Measurements from ENCODE around the gene SRGAP1. TPM values are rescaled to one million over a fixed set of nuclear protein-coding genes. Genes with fewer than 3 reads are reported as not detected.

Gene SRGAP1
- total and polyA plus RNA-seq, 4 donors = 1.8 to 12.4 (median 6.2) TPM

DNA sequence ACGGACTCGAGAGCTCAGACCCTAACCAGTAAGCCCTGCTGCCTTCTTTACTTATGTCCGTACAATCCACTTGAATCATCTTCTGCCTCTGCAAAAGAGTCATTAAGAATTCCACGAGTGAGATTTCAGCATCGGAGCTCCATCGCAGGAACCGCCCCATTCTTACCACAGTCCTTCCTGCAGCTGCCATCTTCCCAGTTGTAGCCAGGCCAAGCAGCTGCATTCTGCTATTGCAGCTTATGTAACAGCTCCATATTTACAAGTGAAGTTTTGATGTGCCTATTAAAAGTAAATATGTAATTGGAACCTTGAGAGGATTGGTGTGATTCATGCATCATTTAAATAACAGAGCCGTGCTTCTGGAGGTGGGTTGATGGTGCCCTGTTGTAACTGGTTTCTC, 220.2 kb downstream of the SRGAP1 start:
- H3K9ac ChIP-seq (ENCODE audit: insufficient read depth in 1 of 2, low read length in 2 of 2) = no peak overlapping the region
- peaks cover 0 to 3% (median 1%) of the 10 kb centered on the region in 4 donors for H3K36me3 ChIP-seq (ENCODE audit: control insufficient read depth in 4 of 4, insufficient read depth in 4 of 4, low read length in 4 of 4)
- H3K27ac ChIP-seq (ENCODE audit: low read depth in 1 of 2, low read length in 1 of 2) = no peak overlapping the region
- no peaks in the 10 kb centered on the region for H3K27me3 ChIP-seq (ENCODE audit: control insufficient read depth in 3 of 3, insufficient read depth in 3 of 3, low read length in 2 of 3)
- H3K9me3 ChIP-seq (ENCODE audit: control insufficient read depth in 4 of 4, insufficient read depth in 3 of 4, low read length in 3 of 4) = no peaks in the 10 kb centered on the region
- no peak overlapping the region for H3K4me3 ChIP-seq
- ATAC-seq (ENCODE audit: insufficient read depth, low FRiP score) = no peak
- WGBS, 2 donors = 88 to 98% methylated on average over 8 of the region's 8 CpGs
- no peaks in the 10 kb centered on the region for H3K4me1 ChIP-seq (ENCODE audit: control insufficient read depth in 5 of 5, insufficient read depth in 5 of 5, low read length in 5 of 5)
- DNase-seq = no peak
- TF ChIP-seq, protein P1, sequence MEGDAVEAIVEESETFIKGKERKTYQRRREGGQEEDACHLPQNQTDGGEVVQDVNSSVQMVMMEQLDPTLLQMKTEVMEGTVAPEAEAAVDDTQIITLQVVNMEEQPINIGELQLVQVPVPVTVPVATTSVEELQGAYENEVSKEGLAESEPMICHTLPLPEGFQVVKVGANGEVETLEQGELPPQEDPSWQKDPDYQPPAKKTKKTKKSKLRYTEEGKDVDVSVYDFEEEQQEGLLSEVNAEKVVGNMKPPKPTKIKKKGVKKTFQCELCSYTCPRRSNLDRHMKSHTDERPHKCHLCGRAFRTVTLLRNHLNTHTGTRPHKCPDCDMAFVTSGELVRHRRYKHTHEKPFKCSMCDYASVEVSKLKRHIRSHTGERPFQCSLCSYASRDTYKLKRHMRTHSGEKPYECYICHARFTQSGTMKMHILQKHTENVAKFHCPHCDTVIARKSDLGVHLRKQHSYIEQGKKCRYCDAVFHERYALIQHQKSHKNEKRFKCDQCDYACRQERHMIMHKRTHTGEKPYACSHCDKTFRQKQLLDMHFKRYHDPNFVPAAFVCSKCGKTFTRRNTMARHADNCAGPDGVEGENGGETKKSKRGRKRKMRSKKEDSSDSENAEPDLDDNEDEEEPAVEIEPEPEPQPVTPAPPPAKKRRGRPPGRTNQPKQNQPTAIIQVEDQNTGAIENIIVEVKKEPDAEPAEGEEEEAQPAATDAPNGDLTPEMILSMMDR (IDR thresholded peaks at IDR 0.05; ENCODE audit: control extremely low read depth, extremely low read depth) = no peak

DNA sequence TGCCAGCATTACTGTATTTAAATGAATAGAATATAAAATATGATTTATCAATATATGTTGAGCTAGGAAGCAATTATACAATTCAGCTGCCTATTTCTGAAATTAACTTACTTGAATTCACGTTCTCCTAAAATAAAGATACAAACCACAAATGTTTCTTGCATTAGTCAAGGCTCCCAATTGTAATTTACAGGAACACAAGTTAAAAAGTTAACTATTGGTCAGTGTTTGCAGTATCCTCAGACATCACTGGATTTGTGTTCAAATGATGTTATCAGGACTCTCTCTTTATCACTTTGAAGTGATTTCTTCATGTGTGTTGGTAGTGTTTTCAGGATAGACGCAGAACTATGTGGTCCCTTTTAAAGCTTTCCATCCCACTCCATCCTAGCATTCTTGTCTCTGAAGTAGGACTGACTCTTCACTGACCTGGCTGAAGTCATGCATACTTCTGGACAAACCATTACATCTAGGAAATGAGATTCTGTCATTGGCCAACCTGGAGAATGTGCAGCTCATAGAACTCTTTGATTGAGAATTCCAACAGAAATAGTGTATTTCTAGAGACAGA, 221.5 kb downstream of the SRGAP1 start:
- Histone ChIP-seq H3K9me3 (ENCODE audit: control insufficient read depth in 4 of 4, insufficient read depth in 3 of 4, low read length in 3 of 4) (no peaks in the 10 kb centered on the region), H3K36me3 (ENCODE audit: control insufficient read depth in 4 of 4, insufficient read depth in 4 of 4, low read length in 4 of 4) (peaks cover 0 to 3% (median 1%) of the 10 kb centered on the region in 4 donors), H3K4me3 (no peak overlapping the region), H3K27me3 (ENCODE audit: control insufficient read depth in 3 of 3, insufficient read depth in 3 of 3, low read length in 2 of 3) (no peaks in the 10 kb centered on the region), H3K27ac (ENCODE audit: low read depth in 1 of 2, low read length in 1 of 2) (no peak overlapping the region), H3K9ac (ENCODE audit: insufficient read depth in 1 of 2, low read length in 2 of 2) (no peak overlapping the region), H3K4me1 (ENCODE audit: control insufficient read depth in 5 of 5, insufficient read depth in 5 of 5, low read length in 5 of 5) (no peaks in the 10 kb centered on the region)
- WGBS, 2 donors = 90 to 93% methylated on average over 2 of the region's 2 CpGs
- ATAC-seq (ENCODE audit: insufficient read depth, low FRiP score) (no peak), DNase-seq (no peak)
- TF ChIP-seq, protein P1 (IDR thresholded peaks at IDR 0.05; ENCODE audit: control extremely low read depth, extremely low read depth) = no peak

DNA sequence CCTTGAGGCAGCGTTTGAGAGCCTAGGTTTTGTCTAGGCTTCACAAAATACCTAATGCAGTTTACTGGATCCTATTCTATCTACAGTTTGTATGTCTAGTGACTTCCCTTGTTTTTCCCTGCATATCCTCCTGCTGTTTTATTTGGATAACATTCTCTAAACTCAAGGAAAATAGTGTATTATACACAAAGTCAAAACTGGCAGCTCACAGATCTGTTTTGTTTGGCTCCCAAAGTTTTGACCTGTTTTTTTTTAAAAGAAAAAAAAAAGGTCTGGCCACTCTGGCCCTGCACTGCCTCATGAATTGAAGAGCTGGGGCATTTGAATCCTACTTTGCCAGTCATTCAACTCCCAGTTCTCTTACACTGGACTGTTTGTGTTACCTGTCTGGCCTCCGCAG, 222.3 kb downstream of the SRGAP1 start:
- no peak for DNase-seq
- H3K27me3 ChIP-seq (ENCODE audit: control insufficient read depth in 3 of 3, insufficient read depth in 3 of 3, low read length in 2 of 3) = no peaks in the 10 kb centered on the region
- H3K4me3 ChIP-seq = no peak overlapping the region
- H3K9me3 ChIP-seq (ENCODE audit: control insufficient read depth in 4 of 4, insufficient read depth in 3 of 4, low read length in 3 of 4) = no peaks in the 10 kb centered on the region
- ATAC-seq (ENCODE audit: insufficient read depth, low FRiP score) = no peak
- WGBS, 2 donors = 79 to 81% methylated on average over 2 of the region's 2 CpGs
- no peak overlapping the region for H3K9ac ChIP-seq (ENCODE audit: insufficient read depth in 1 of 2, low read length in 2 of 2)
- TF ChIP-seq, protein P1 (IDR thresholded peaks at IDR 0.05; ENCODE audit: control extremely low read depth, extremely low read depth) = no peak
- H3K27ac ChIP-seq (ENCODE audit: low read depth in 1 of 2, low read length in 1 of 2) = no peak overlapping the region
- H3K4me1 ChIP-seq (ENCODE audit: control insufficient read depth in 5 of 5, insufficient read depth in 5 of 5, low read length in 5 of 5) = no peaks in the 10 kb centered on the region
- H3K36me3 ChIP-seq (ENCODE audit: control insufficient read depth in 4 of 4, insufficient read depth in 4 of 4, low read length in 4 of 4) = peaks cover 0 to 3% (median 1%) of the 10 kb centered on the region in 4 donors

DNA sequence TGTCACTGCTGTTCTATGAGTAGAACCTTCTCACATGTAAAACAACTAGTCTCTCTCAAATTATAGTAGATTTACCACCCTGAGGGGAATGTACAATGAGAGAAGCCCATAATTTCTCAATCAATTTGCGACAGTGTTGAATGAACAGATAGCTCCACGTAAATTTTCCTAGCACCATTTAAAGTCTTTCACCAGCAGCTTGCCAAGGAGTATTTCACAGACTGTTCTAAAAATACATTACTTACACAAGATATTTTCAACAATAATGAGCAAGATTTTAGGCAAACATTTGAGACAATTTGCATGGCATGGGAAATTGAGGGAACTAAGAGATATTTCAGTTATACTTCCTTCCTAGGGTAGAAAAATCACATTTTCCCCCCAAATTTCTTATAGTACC, 226.0 kb downstream of the SRGAP1 start:
- Histone ChIP-seq H3K36me3 (ENCODE audit: control insufficient read depth in 4 of 4, insufficient read depth in 4 of 4, low read length in 4 of 4) (peaks cover 0 to 3% (median 0%) of the 10 kb centered on the region in 4 donors), H3K27ac (ENCODE audit: low read depth in 1 of 2, low read length in 1 of 2) (no peak overlapping the region), H3K9ac (ENCODE audit: insufficient read depth in 1 of 2, low read length in 2 of 2) (no peak overlapping the region), H3K9me3 (ENCODE audit: control insufficient read depth in 4 of 4, insufficient read depth in 3 of 4, low read length in 3 of 4) (no peaks in the 10 kb centered on the region), H3K4me1 (ENCODE audit: control insufficient read depth in 5 of 5, insufficient read depth in 5 of 5, low read length in 5 of 5) (no peaks in the 10 kb centered on the region), H3K4me3 (no peak overlapping the region), H3K27me3 (ENCODE audit: control insufficient read depth in 3 of 3, insufficient read depth in 3 of 3, low read length in 2 of 3) (no peaks in the 10 kb centered on the region)
- TF ChIP-seq, protein P1 (IDR thresholded peaks at IDR 0.05; ENCODE audit: control extremely low read depth, extremely low read depth) = no peak
- WGBS, 2 donors = 84 to 94% methylated on average over 2 of the region's 2 CpGs
- DNase-seq = no peak
- no peak for ATAC-seq (ENCODE audit: insufficient read depth, low FRiP score)

All from lung (tissue), 12 donors.